Measurements from ENCODE around the gene CCDC34.
"Not testable (repeated sequence)": the region's sequence is repeated elsewhere in the genome, so short reads cannot be mapped to it uniquely, and the experiment has no call there.

The CCDC34 gene

DNA sequence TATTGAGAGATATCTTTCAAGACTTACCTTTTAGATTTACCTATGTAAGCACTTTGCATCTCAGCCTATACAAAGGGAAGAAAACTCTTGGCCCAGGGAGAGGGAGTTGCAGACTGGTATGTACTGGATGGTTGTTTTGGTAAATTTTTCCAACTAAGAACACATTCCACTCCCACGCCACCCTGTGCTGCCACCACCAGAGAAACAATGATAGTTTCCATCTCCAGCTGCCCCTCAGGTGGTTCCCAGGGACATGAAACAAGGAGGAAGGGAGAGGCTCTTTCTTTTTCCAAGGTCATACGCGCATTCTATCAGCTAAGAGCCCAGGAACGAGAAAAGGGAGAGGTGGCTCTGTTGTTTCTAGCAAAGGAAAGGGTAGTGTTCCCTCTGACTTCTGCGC, 34.4 kb downstream of the CCDC34 start:
- no peak for DNase-seq (ENCODE audit: extremely low read depth in 1 of 2, low read depth in 1 of 2)

DNA sequence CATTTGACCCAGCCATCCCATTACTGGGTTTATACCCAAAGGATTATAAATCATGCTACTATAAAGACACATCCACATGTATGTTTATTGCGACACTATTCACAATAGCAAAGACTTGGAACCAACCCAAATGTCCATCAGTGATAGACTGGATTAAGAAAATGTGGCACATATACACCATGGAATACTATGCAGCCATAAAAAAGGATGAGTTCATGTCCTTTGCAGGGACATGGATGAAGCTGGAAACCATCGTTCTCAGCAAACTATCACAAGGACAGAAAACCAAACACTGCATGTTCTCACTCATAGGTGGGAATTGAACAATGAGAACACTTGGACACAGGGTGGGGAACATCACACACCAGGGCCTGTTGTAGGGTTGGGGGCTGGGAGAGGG, 36.0 kb downstream of the CCDC34 start:
- DNase-seq (ENCODE audit: extremely low read depth in 1 of 2, low read depth in 1 of 2), result not testable (repeated sequence)

DNA sequence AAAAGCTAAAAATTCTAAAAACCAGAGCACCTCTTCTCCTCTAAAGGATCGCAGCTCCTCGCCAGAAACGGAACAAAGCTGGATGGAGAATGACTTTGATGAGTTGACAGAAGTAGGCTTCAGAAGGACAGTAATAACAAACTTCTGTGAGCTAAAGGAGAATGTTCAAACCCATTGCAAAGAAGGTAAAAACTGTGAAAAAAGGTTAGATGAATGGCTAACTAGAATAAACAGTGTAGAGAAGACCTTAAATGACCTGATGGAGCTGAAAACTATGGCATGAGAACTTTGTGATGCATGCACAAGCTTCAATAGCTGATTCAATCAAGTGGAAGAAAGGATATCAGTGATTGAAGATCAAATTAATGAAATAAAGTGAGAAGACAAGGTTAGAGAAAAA, 40.8 kb downstream of the CCDC34 start:
- DNase-seq (ENCODE audit: extremely low read depth in 1 of 2, low read depth in 1 of 2), result not testable (repeated sequence)

GRCh38 chr11:27321340-27321739, 41.7 kb downstream of the CCDC34 start:
- DNase-seq (ENCODE audit: extremely low read depth in 1 of 2, low read depth in 1 of 2), result not testable (repeated sequence)

- peak in 1 of 2 donors; percentile 5 for DNase-seq (ENCODE audit: extremely low read depth in 1 of 2, low read depth in 1 of 2)
Observed at GRCh38 chr11:27319072-27319471, 43.9 kb downstream of the CCDC34 start.

- DNase-seq (ENCODE audit: extremely low read depth in 1 of 2, low read depth in 1 of 2), result no peak
Observed at GRCh38 chr11:27317751-27318150, 45.3 kb downstream of the CCDC34 start.

GRCh38 chr11:27315836-27316235, 47.2 kb downstream of the CCDC34 start:
- DNase-seq (ENCODE audit: extremely low read depth in 1 of 2, low read depth in 1 of 2), result no peak

- DNase-seq (ENCODE audit: extremely low read depth in 1 of 2, low read depth in 1 of 2), result no peak
Observed at GRCh38 chr11:27313157-27313821, 49.7 kb downstream of the CCDC34 start.

- no peak for DNase-seq (ENCODE audit: extremely low read depth in 1 of 2, low read depth in 1 of 2)
Observed at GRCh38 chr11:27312110-27312509, 50.9 kb downstream of the CCDC34 start.

DNA sequence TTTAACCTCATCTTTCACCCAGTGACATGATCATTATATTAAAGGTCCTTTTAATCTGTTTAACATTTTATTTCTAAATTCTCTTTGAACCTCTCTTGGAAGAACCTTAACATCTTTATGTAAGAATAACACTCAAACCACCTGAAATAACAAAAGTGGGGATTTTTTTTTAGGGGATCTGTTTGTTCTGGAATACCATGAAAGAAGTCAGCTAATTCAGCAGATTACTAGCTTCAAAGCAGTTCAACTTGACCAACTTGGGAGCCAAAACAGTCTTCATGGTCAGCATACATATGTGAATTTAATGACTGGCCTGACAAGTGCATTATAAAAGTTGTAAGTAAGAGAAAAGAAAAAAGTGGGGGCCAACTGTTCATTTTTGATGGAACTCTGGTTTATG, 52.3 kb downstream of the CCDC34 start:
- DNase-seq (ENCODE audit: extremely low read depth in 1 of 2, low read depth in 1 of 2), result no peak

DNA sequence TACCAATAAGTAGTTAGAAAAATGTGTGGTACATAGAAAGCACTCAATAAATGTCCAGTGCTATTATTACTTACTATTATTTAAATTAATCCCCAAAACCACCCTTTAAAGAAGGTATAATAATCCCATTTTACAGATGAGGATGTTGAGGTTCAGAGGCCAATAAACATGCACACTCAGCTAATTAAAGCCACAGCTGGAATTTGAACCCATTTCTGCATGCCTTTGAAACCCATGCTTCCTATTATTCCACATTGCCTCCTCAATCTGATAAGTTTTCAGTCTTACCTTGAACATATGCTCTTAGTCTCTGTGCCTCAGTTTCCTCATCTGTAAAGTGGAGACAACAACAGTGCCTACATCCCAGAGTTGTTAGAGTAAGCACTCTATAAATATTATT, 52.8 kb downstream of the CCDC34 start:
- no peak for DNase-seq (ENCODE audit: extremely low read depth in 1 of 2, low read depth in 1 of 2)

GRCh38 chr11:27309046-27309445, 54.0 kb downstream of the CCDC34 start:
- DNase-seq (ENCODE audit: extremely low read depth in 1 of 2, low read depth in 1 of 2), result no peak

DNA sequence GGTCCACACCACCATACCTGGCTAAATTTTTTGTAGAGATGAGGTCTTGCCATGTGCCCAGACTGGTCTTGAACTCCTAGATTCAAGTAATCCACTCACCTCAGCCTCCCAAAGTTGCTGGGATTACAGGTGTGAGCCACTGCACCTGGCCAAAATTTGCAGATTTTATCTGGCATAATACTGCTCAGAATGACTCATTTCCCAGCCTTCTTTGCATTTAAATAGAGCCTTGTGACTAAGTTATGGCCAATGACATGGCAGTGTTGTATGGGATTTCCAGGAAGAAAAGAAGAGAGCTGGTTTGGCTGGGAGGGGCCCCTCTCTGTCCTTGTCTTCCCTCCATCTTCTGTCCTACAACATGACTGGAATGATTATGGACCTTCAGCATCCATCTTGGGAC, 55.8 kb downstream of the CCDC34 start:
- DNase-seq (ENCODE audit: extremely low read depth in 1 of 2, low read depth in 1 of 2), result no peak

GRCh38 chr11:27305751-27306150, 57.3 kb downstream of the CCDC34 start:
- no peak for DNase-seq (ENCODE audit: extremely low read depth in 1 of 2, low read depth in 1 of 2)

GRCh38 chr11:27304514-27304913, 58.5 kb downstream of the CCDC34 start:
- no peak for DNase-seq (ENCODE audit: extremely low read depth in 1 of 2, low read depth in 1 of 2)

GRCh38 chr11:27303903-27304302, 59.1 kb downstream of the CCDC34 start:
- DNase-seq (ENCODE audit: extremely low read depth in 1 of 2, low read depth in 1 of 2), result no peak

DNA sequence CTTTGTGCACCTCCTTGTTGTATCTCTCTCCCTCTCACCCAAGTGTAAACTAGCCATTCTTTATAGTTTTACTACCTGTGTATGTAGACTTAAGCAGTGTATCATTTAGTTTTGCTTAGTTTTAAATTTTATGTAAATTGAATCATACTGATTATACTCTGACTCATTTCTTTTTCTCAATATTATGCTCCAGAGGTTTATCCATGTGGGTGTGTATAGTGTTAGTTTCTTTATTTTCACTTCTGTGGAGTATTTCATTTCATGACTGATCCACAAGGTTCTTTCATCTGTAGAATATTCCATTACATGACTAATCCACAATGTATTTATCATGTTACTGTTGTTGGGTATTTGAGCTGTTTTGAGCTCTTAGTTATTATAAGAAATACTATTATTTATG, 62.0 kb downstream of the CCDC34 start:
- no peak for DNase-seq (ENCODE audit: extremely low read depth in 1 of 2, low read depth in 1 of 2)

DNA sequence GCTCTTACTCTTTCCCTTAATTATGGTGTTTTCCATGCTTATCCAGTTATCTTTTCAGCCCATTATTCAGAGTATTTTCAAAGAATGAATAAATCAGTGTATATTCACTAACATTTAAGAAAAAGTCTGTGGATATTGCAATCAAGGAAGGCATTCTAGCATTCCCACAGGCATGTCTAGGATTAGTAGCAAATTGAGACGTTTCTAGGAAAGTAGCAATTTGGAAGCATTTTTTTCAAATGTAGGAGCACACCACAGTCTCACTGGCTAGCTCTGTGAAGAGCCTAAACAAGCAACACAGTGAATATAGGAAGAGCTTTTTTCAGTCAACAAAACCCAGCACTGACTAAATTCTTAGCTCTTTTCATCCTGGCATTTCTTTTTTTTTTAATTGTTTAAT, 65.4 kb downstream of the CCDC34 start:
- DNase-seq (ENCODE audit: extremely low read depth in 1 of 2, low read depth in 1 of 2), result no peak

- DNase-seq (ENCODE audit: extremely low read depth in 1 of 2, low read depth in 1 of 2), result no peak
Observed at GRCh38 chr11:27296497-27296896, 66.5 kb downstream of the CCDC34 start.

- no peak for DNase-seq (ENCODE audit: extremely low read depth in 1 of 2, low read depth in 1 of 2)
Observed at GRCh38 chr11:27295928-27296327, 67.1 kb downstream of the CCDC34 start.

GRCh38 chr11:27294654-27295053, 68.4 kb downstream of the CCDC34 start:
- no peak for DNase-seq (ENCODE audit: extremely low read depth in 1 of 2, low read depth in 1 of 2)

DNA sequence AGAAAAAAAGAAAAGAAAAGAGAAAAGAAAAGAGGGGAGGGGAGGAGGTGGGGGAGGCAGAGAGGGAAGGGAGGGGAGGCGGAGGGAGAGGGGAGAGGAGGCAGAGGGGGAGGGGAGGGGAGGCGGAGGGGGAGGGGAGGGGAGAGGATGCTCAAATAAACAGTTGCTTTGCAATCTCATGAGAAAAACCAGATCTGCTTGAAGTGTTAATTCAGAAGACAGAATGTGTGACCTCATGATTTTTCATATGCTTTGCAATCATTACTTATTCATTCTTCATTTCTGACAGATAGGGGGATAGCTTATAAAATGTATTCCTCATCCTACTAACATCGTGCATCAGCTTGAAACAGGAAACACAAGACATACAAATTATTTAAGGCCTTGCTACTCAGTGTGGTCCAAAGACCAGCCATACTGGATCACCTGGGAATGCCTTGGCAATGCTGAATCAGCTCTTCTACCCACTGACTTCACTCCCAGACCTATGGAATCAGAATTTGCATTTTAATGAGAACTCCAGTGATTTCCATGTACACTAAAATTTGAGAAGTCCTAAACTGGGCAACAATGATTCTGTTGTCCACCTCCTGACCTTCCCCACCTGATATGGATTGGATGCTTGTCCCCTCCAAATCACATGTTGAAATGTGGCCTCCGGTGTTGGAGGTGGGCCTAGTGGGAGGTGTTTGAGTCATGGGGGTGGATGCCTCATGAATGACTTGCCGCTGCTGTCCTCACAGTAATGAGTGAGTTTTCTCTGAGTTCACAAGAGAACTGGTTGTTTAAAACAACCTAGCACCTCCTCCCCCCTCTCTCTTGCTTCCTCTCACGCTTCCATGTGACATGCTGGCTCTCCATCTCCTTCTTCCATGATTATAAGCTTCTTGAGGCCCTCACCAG, 69.2 kb downstream of the CCDC34 start:
- no peak for DNase-seq (ENCODE audit: extremely low read depth in 1 of 2, low read depth in 1 of 2)
